Mesothelial cell of epicardium (in vitro differentiated cells): ENCODE data around the gene NDUFS1. TPM values are rescaled to one million over a fixed set of nuclear protein-coding genes. Genes with fewer than 3 reads are reported as not detected.
"Not testable (repeated sequence)": the region's sequence is repeated elsewhere in the genome, so short reads cannot be mapped to it uniquely, and the experiment has no call there.

Source experiments
- DNase-seq, 2 experiments: peaks; one replicate each; pipeline ENCODE4 v3.0.0; 2021; ENCODE audit warnings: low spot score in 2 of 2; ENCODE audit not compliant: unreplicated experiment in 2 of 2
- H3K27ac Mint-ChIP-seq: 2 replicates; pipeline ENCODE4 v1.8.0; 2021; ENCODE audit warnings: mixed read lengths
- H3K27me3 Mint-ChIP-seq: 2 replicates; pipeline ENCODE4 v1.8.0; 2021; ENCODE audit warnings: low read depth, mixed read lengths
- H3K36me3 Mint-ChIP-seq: 2 replicates; pipeline ENCODE4 v1.8.0; 2021; ENCODE audit warnings: mixed read lengths
- H3K4me1 Mint-ChIP-seq: 2 replicates; pipeline ENCODE4 v1.8.0; 2021; ENCODE audit warnings: mixed read lengths
- H3K4me3 Mint-ChIP-seq: 2 replicates; pipeline ENCODE4 v1.8.0; 2021; ENCODE audit warnings: mild to moderate bottlenecking, moderate library complexity, mixed read lengths
- H3K9me3 Mint-ChIP-seq: 2 replicates; pipeline ENCODE4 v1.8.0; 2021; ENCODE audit warnings: mixed read lengths
- CTCF ChIP-seq: fragments of 200-600 bp; sonication (generic); IDR thresholded peaks from one replicate; pipeline ENCODE4 v1.5.0; 2021; ENCODE audit warnings: antibody characterized with exemption; ENCODE audit not compliant: unreplicated experiment
- total RNA-seq: library from RNA; stranded (reverse); gene quantifications from 3 replicates; pipeline ENCODE4 v1.2.1, GENCODE V29; 2021

NDUFS1 gene
- total RNA-seq, 1 donor from 2014 or later = 62.5 TPM

- no peak for TF ChIP-seq CTCF
- Mint-ChIP-seq H3K27ac (no peak overlapping the region), H3K4me1 (no peaks in the 10 kb centered on the region), H3K9me3 (no peaks in the 10 kb centered on the region), H3K27me3 (peaks cover 3% of the 10 kb centered on the region), H3K36me3 (no peaks in the 10 kb centered on the region), H3K4me3 (no peak overlapping the region)
- DNase-seq = no peak
Observed at GRCh38 chr2:206190111-206190510, 30.9 kb upstream of the NDUFS1 start.

GRCh38 chr2:206189691-206190090 is 30.4 kb upstream of the NDUFS1 start:
- Mint-ChIP-seq H3K4me1 (no peaks in the 10 kb centered on the region), H3K4me3 (no peak overlapping the region), H3K36me3 (no peaks in the 10 kb centered on the region), H3K27me3 (peaks cover 3% of the 10 kb centered on the region), H3K9me3 (no peaks in the 10 kb centered on the region), H3K27ac (no peak overlapping the region)
- DNase-seq = no peak
- no peak for TF ChIP-seq CTCF

GRCh38 chr2:206181526-206181925 is 22.3 kb upstream of the NDUFS1 start:
- H3K36me3 Mint-ChIP-seq, H3K4me1 Mint-ChIP-seq: not testable (repeated sequence)

GRCh38 chr2:206176901-206177300 is 17.7 kb upstream of the NDUFS1 start:
- no peak overlapping the region for H3K27ac Mint-ChIP-seq
- no peaks in the 10 kb centered on the region for H3K4me1 Mint-ChIP-seq
- no peak overlapping the region for H3K4me3 Mint-ChIP-seq
- no peak for DNase-seq
- H3K36me3 Mint-ChIP-seq = no peaks in the 10 kb centered on the region
- no peak for TF ChIP-seq CTCF
- no peaks in the 10 kb centered on the region for H3K9me3 Mint-ChIP-seq
- no peaks in the 10 kb centered on the region for H3K27me3 Mint-ChIP-seq

More at GRCh38 chr2:206181526-206181925, 22.3 kb upstream of the NDUFS1 start:
- not testable (repeated sequence) for H3K27me3 Mint-ChIP-seq, H3K9me3 Mint-ChIP-seq, H3K4me3 Mint-ChIP-seq, H3K27ac Mint-ChIP-seq, DNase-seq

GRCh38 chr2:206176121-206176520 is 16.9 kb upstream of the NDUFS1 start:
- TF ChIP-seq CTCF = no peak
- Mint-ChIP-seq H3K27me3 (no peaks in the 10 kb centered on the region), H3K9me3 (no peaks in the 10 kb centered on the region), H3K27ac (no peak overlapping the region), H3K4me1 (no peaks in the 10 kb centered on the region), H3K4me3 (no peak overlapping the region), H3K36me3 (no peaks in the 10 kb centered on the region)
- no peak for DNase-seq

- no peak overlapping the region for H3K4me3 Mint-ChIP-seq
- H3K9me3 Mint-ChIP-seq = peaks cover 13% of the 10 kb centered on the region
Observed at GRCh38 chr2:206173147-206173546, 13.9 kb upstream of the NDUFS1 start.

GRCh38 chr2:206171624-206172397 is 12.6 kb upstream of the NDUFS1 start:
- H3K27me3 Mint-ChIP-seq, H3K4me3 Mint-ChIP-seq, H3K4me1 Mint-ChIP-seq, H3K27ac Mint-ChIP-seq, DNase-seq: not testable (repeated sequence)
- Mint-ChIP-seq H3K36me3 (peaks cover 29% of the 10 kb centered on the region), H3K9me3 (peaks cover 16% of the 10 kb centered on the region)

More at GRCh38 chr2:206173147-206173546, 13.9 kb upstream of the NDUFS1 start:
- Mint-ChIP-seq H3K36me3 (peaks cover 23% of the 10 kb centered on the region), H3K4me1 (no peaks in the 10 kb centered on the region), H3K27ac (no peak overlapping the region), H3K27me3 (no peaks in the 10 kb centered on the region)
- DNase-seq = no peak
- no peak for TF ChIP-seq CTCF

- not testable (repeated sequence) for DNase-seq, H3K4me1 Mint-ChIP-seq, H3K27ac Mint-ChIP-seq, H3K4me3 Mint-ChIP-seq, H3K27me3 Mint-ChIP-seq
- Mint-ChIP-seq H3K36me3 (peaks cover 42% of the 10 kb centered on the region), H3K9me3 (peaks cover 19% of the 10 kb centered on the region)
Observed at GRCh38 chr2:206168230-206168629, 9.0 kb upstream of the NDUFS1 start.
